ENCODE measurements around the gene PAK5. TPM values are rescaled to one million over a fixed set of nuclear protein-coding genes. Genes with fewer than 3 reads are reported as not detected.

The PAK5 gene
- total and polyA plus RNA-seq, 2 experiments from 2014 or later = 0.57 to 1.1 TPM

- no peak overlapping the region for H3K4me3 Mint-ChIP-seq
- Histone ChIP-seq H3K4me3 (no peak overlapping the region), H4K20me1 (replicated peaks; ENCODE audit: insufficient read depth) (no peaks in the 10 kb centered on the region), H3K4me2 (no peak overlapping the region), H2AFZ (no peak overlapping the region), H3K36me3 (ENCODE audit: insufficient read depth) (no peaks in the 10 kb centered on the region), H3K4me1 (ENCODE audit: insufficient read depth) (no peaks in the 10 kb centered on the region), H3K9me2 (ENCODE audit: insufficient read depth) (peaks cover 32% of the 10 kb centered on the region; the same call in 1 of the 2 replicates), H3K27me3 (ENCODE audit: insufficient read depth) (no peaks in the 10 kb centered on the region), H3F3A (replicated peaks; ENCODE audit: low read depth) (no peaks in the 10 kb centered on the region), H3K27ac (ENCODE audit: low read depth) (no peak overlapping the region), H3K79me2 (replicated peaks; ENCODE audit: insufficient read depth) (no peaks in the 10 kb centered on the region)
- DNase-seq (ENCODE audit: low spot score) (no peak), ATAC-seq (no peak)
- H3K9me3 Mint-ChIP-seq = no peaks in the 10 kb centered on the region
- H3K36me3 Mint-ChIP-seq (ENCODE audit: low read depth) = no peaks in the 10 kb centered on the region
- no peak for TF ChIP-seq REST (IDR thresholded peaks at IDR 0.05; ENCODE audit: unreplicated experiment)
- no peak for TF ChIP-seq ETS1 (IDR thresholded peaks at IDR 0.05)
- TF ChIP-seq NANOG (IDR thresholded peaks at IDR 0.05; ENCODE audit: borderline replicate concordance) = no peak
- no peak for TF ChIP-seq ZNF462 (CRISPR knock-in tag; IDR thresholded peaks at IDR 0.05)
- TF ChIP-seq POLR2AphosphoS5 (IDR thresholded peaks at IDR 0.05; ENCODE audit: low read depth) = no peak
- no peak for TF ChIP-seq ZNF331 (CRISPR knock-in tag; IDR thresholded peaks at IDR 0.05; ENCODE audit: low read depth)
- no peak for TF ChIP-seq EZH2 (IDR thresholded peaks at IDR 0.05; ENCODE audit: low read depth, unreplicated experiment)
- no peak for TF ChIP-seq STAT1 (IDR thresholded peaks at IDR 0.05; ENCODE audit: unreplicated experiment)
- no peak for TF ChIP-seq ZNF114 (CRISPR knock-in tag; IDR thresholded peaks at IDR 0.05)
- no peak for TF ChIP-seq CTCF (conservative IDR thresholded peaks at IDR 0.05; ENCODE audit: low read depth in 2 of 2)
- TF ChIP-seq CREB1 (CRISPR knock-in tag; IDR thresholded peaks at IDR 0.05; ENCODE audit: low read depth) = no peak
- TF ChIP-seq EZH2phosphoT487 (IDR thresholded peaks at IDR 0.05; ENCODE audit: unreplicated experiment) = no peak
- no peak for TF ChIP-seq JUNB (IDR thresholded peaks at IDR 0.05; ENCODE audit: unreplicated experiment)
- peaks cover 4% of the 10 kb centered on the region for H3K27me3 Mint-ChIP-seq (ENCODE audit: insufficient read depth, low read depth, poor library complexity)
- H3K4me1 Mint-ChIP-seq = no peaks in the 10 kb centered on the region
- no peak overlapping the region for H3K27ac Mint-ChIP-seq
These were observed 343.2 kb downstream of the PAK5 start for GRCh38 chr20:9495701-9496100.
